Jurkat, Clone E6-1 (cell line): ENCODE data around the gene PDZD7.
"Not testable (repeated sequence)": the region's sequence is repeated elsewhere in the genome, so short reads cannot be mapped to it uniquely, and the experiment has no call there.

ENCODE experiments used
- DNase-seq: peaks from one replicate; pipeline ENCODE4 v3.0.0-alpha.2; 2011; ENCODE audit warnings: low read depth, low spot score
- H3K4me3 ChIP-seq: 2 replicates; pipeline ENCODE4 v1.5.1; 2011; ENCODE audit warnings: mild to moderate bottlenecking, low read length, control low read depth, moderate library complexity

Gene PDZD7

GRCh38 chr10:101042667-101043362, 11.9 kb upstream of the PDZD7 start:
- DNase-seq, result peak; percentile 87
- peak overlapping the region; percentile 73 for H3K4me3 ChIP-seq

GRCh38 chr10:101042118-101042517, 11.2 kb upstream of the PDZD7 start:
- H3K4me3 ChIP-seq, result peak overlapping the region; percentile 73
- no peak for DNase-seq

GRCh38 chr10:101041252-101041761, 10.4 kb upstream of the PDZD7 start:
- H3K4me3 ChIP-seq, result no peak overlapping the region
- DNase-seq, result peak; percentile 82

DNA sequence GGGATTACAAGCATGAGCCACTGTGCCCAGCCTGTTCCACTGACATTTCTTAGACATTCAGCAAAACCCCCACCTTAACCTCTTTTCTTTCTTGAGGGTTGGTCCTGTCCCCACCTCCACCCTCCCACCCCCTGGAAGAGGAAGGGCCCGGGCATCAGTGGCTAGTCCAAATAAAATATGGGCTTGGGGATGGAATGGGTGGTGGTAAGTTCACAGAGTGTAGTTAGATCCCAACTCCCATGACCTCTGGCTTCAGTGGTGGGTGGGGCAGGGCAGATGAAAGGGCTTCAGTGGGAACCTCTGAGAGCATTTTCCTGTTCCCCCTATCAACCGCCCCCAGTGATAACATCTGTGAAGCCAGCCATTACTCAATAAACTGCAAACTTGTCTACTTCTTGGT, 9.9 kb upstream of the PDZD7 start:
- no peak for DNase-seq
- no peak overlapping the region for H3K4me3 ChIP-seq

DNA sequence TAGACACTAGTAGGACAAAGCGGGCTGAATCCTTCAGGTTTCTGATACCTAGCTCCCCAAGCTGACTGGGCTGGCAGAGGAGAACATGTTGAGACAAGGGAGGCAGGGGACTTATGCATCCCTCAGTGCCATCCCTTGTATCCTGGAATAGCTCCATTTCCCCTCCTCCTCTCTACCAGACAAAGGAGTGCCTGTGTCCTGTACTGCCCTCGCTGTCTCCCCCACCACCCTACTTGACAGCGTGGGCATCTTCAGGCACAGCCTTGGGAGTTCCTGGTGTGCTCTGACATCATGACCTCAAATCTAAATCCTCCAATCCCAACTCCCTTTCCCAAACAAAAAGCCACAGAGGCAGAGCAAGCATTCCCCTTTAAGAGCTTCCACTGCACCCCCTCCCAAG, 9.1 kb upstream of the PDZD7 start:
- DNase-seq, result no peak
- H3K4me3 ChIP-seq, result no peak overlapping the region

DNA sequence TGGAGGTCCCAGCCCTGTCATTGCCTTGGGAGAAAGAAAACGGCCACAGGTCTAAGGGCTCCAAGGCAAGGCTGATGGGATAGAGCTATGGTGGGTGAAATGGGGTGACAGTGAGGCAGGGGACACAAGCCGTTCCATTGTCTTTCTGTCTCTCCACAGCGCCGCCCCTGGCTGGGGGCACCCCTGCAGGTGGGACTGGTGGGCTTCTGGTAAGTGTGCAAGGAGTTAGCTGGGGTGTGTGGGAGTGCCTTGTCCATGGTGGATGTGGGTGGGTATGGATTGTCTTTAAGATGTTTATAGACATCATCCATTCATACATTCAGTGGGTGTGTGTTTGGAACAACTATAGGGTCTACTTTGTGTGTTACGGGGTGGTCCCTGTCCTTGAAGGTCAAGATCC, 7.6 kb upstream of the PDZD7 start:
- no peak overlapping the region for H3K4me3 ChIP-seq
- DNase-seq, result no peak

GRCh38 chr10:101036726-101037125, 5.8 kb upstream of the PDZD7 start:
- no peak for DNase-seq
- H3K4me3 ChIP-seq, result no peak overlapping the region

DNA sequence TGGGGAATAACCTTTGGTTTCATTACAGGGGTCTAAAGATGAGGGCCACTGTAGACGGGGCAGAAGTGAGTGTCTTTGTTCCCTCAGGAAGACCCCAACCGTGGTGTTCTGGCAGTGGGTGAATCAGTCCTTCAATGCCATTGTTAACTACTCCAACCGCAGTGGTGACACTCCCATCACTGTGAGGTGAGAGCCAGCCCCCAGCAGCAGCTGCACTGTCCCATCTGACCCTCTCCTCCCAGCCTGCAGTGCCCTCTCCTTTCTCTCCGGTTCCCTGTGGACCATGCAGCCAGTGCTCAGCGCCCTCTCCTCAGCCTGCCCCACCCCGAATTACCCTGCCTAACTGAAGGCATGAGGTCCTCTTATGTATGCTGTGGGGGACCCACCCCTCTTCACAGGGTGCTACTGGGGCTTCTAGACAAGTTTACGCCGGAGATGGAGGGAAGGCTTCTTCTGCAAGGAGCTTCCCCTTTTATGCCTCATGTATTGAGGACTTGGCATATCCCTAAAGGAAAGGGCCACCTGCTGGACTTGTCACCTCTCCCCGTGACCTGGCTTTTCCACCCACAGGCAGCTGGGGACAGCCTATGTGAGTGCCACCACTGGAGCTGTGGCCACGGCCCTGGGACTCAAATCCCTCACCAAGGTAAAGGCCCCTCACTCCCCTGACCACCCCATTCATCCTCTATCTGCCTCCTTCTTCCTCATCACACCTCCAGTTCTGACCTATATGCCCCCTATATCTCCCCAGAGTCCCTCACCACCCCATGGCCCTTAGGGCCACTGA, 5.2 kb upstream of the PDZD7 start:
- no peak overlapping the region for H3K4me3 ChIP-seq
- no peak for DNase-seq

GRCh38 chr10:101035314-101035713, 4.4 kb upstream of the PDZD7 start:
- no peak overlapping the region for H3K4me3 ChIP-seq
- DNase-seq, result no peak

- DNase-seq, H3K4me3 ChIP-seq: not testable (repeated sequence)
These were observed 3.5 kb upstream of the PDZD7 start for GRCh38 chr10:101034404-101034803.

GRCh38 chr10:101033276-101033675, 2.3 kb upstream of the PDZD7 start:
- H3K4me3 ChIP-seq, result no peak overlapping the region
- no peak for DNase-seq

DNA sequence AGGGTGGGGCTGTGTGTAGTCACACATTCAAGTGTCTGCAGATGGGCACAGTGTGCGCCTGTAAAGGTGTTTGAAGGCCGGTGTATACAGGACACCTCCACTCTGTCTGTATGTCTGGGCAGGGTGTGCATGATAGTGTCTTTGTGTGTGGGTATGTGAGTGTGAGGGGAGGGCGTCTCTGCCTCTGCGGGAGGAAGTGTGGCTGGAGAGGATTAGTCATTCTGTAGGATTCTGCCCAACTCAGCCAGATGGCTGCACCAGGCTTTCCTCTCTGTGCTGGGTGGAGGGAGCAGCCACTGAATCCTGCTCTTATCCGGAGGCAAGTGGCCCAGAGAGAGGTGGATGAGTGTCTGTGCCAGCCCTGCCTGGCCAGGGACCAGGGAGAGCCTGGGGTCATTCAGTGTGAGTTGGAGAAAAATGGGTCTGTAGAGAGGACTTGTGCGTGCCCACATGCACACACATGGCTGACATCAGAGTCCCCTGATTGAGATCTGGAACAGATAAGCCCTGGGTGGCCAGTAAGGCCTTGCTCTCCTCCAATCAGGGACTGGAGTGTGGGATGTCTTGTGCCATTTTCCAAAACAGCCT, 1.8 kb upstream of the PDZD7 start:
- peak; percentile 39 for DNase-seq
- peak overlapping the region; percentile 85 for H3K4me3 ChIP-seq

- peak overlapping the region; percentile 85 for H3K4me3 ChIP-seq
- DNase-seq, result peak; percentile 51
These were observed 1.1 kb upstream of the PDZD7 start for GRCh38 chr10:101031796-101032636.

GRCh38 chr10:101030496-101031127, 317 bp downstream of the PDZD7 start:
- DNase-seq, result no peak
- H3K4me3 ChIP-seq, result peak overlapping the region; percentile 85

DNA sequence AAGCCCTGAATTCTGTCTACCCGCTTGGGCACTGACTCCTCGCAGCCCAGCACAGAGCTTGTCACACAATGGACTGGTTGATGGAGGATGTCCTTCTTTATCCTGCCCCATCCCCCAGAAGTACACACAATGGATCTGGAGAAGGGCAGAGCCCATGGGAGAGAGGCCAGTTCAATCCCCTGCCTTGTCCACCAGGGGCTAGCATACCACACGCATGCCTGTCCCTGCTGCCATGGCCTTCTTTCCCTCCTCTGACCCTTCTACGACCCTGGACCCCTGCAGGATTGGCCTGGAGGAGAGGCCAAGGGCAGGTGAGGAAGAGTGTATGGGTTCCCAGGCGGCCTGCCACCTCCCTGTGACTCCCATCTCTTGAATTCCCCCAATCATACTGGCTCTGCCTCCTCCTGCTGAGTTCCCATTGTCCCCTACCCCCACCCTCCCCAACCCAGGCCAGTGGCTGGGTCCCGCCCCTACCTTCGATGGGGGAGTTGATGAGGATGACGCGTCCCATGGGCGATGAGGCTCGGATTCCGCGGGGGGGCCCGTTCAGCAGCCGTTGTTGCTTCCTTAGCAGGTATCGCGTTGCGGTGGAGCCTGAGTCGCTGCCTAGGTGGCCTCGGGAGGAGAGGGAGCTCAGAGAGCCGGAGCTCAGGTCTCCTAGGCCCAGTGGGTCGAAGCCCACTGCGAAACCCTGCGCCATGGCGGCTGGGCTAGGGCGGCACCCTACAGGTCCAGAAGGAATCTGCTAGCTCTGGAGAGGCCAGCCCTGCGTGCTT, 1.2 kb downstream of the PDZD7 start:
- H3K4me3 ChIP-seq, result no peak overlapping the region
- DNase-seq, result no peak

DNA sequence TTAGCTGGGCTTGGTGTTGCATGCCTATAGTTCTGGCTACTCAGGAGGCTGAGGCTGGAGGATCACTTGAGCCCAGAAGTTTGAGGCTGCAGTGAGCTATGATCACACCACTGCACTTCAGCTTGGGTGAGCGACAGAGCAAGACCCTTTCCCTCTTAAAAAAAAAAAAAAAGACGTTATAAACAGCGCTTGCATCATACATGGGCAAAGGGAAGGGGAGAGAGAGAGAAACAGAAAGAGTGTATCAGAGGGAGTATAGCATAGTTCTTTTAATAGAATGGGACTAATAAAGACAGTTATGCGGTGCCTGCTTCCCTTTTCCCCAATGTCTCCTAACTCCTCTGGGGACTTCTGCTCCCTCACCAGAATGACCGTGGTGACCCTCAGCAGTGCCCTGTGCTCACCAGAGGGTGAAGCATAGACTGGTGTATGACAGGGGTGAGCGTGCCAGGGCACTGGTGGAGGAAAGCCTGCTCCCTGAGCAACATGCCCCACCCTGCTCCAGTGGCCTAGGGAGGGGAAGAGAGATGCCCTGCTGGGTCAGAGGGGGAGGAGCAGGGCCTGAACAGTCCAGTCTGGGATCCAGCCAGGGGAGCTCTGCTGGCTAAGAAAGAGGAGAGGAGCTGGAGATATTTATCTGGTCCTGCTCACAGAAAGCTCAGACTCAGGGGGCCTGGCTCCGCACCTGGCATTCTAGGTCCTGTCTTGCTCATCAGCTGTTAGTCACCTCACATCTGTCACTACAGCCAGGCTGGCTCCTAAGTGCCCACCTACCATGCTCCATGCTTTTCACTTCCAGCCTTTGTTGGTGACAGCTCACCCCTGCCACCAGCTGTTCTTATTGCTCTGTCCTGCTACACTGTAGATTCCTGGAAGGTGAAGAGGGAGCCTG, 2.2 kb downstream of the PDZD7 start:
- no peak overlapping the region for H3K4me3 ChIP-seq
- DNase-seq, result no peak

DNA sequence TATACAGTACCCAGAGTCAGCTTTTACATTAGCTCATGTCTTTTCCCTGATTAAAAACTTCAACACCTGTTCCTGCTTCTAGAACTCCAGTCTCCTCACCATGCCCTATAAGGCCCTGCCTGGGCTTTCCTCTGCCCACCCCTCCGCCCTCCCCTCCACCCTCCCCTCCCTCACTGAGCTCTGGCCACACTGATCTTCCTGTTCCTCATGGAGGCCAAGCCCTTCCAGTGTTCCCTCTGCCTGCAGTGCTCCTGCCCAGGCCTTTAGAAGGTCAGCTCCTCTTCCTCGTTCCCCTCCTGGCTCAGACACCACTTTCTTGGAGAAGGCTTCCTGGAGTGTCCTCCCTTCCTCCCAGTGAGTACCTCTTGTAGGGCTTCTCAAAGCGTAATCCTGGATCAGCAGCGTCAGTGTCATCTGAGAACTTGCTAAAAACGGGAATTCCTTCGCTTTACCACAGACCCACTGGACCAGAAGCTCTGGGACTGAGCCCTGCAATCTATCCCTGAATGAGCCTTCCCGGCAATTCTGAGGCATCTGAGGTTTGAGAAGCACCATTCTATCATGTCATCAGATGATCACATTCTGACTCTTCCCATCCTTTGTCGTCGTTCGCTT, 3.7 kb downstream of the PDZD7 start:
- DNase-seq, result no peak
- H3K4me3 ChIP-seq, result no peak overlapping the region
